OCI-LY1 (cell line): ENCODE data around the gene ZNF521.

ENCODE experiments used
- H2AFZ ChIP-seq: fragments of 200-600 bp; sonication (generic), shearing (Covaris generic); 2 replicates; pipeline ENCODE4 v1.6.0; 2014; ENCODE audit warnings: antibody characterized with exemption, mild to moderate bottlenecking, low read length
- H3F3A ChIP-seq: fragments of 200-600 bp; sonication (generic), shearing (Covaris generic); 2 replicates; pipeline ENCODE4 v1.6.0; 2014; ENCODE audit warnings: mild to moderate bottlenecking, antibody characterized with exemption, low read length, moderate library complexity; ENCODE audit not compliant: insufficient read depth
- H3K27ac ChIP-seq: fragments of 200-600 bp; sonication (generic); 2 replicates; pipeline ENCODE4 v1.5.1; 2014; ENCODE audit warnings: low read length, mixed run types, mild to moderate bottlenecking, low read depth; ENCODE audit not compliant: poor library complexity, severe bottlenecking
- H3K27me3 ChIP-seq: fragments of 200-600 bp; sonication (generic); 2 replicates; pipeline ENCODE4 v1.6.0; 2014; ENCODE audit warnings: antibody characterized with exemption, mild to moderate bottlenecking, low read length, moderate library complexity; ENCODE audit not compliant: insufficient read depth
- H3K36me3 ChIP-seq: fragments of 200-600 bp; sonication (generic); 2 replicates; pipeline ENCODE4 v1.6.1; 2014; ENCODE audit warnings: mild to moderate bottlenecking, antibody characterized with exemption, low read length, moderate library complexity, mixed read lengths; ENCODE audit not compliant: insufficient read depth
- H3K4me1 ChIP-seq: fragments of 200-600 bp; sonication (generic); 2 replicates; pipeline ENCODE4 v1.5.1; 2014; ENCODE audit warnings: mild to moderate bottlenecking, low read length, moderate library complexity; ENCODE audit not compliant: insufficient read depth, severe bottlenecking
- H3K4me2 ChIP-seq: fragments of 200-600 bp; sonication (generic), shearing (Covaris generic); 2 replicates; pipeline ENCODE4 v1.6.1; 2014; ENCODE audit warnings: low read length
- H3K4me3 ChIP-seq: fragments of 200-600 bp; sonication (generic); 2 replicates; pipeline ENCODE4 v1.5.1; 2014; ENCODE audit warnings: low read length, low read depth, mild to moderate bottlenecking, mixed read lengths; ENCODE audit not compliant: poor library complexity, severe bottlenecking
- H3K79me2 ChIP-seq: fragments of 200-600 bp; shearing (Covaris generic); 2 replicates; pipeline ENCODE4 v1.6.1; 2016; ENCODE audit warnings: mixed run types, low read length, mixed read lengths; ENCODE audit not compliant: insufficient read depth
- H3K9ac ChIP-seq: fragments of 200-600 bp; sonication (generic), shearing (Covaris generic); 2 replicates; pipeline ENCODE4 v1.6.1; 2014; ENCODE audit warnings: mild to moderate bottlenecking, low read length, mixed read lengths
- H3K9me2 ChIP-seq: fragments of 200-600 bp; sonication (generic), shearing (Covaris generic); 2 replicates; pipeline ENCODE4 v1.6.1; 2014; ENCODE audit warnings: low read depth, mild to moderate bottlenecking, low read length, mixed read lengths
- H3K9me3 ChIP-seq: fragments of 200-600 bp; shearing (Covaris generic); 2 replicates; pipeline ENCODE4 v1.6.1; 2014; ENCODE audit warnings: low read length, mixed read lengths
- H4K20me1 ChIP-seq: fragments of 200-600 bp; sonication (generic), shearing (Covaris generic); 2 replicates; pipeline ENCODE4 v1.6.0; 2016; ENCODE audit warnings: mild to moderate bottlenecking, low read length; ENCODE audit not compliant: insufficient read depth
- EZH2 ChIP-seq: fragments of 200-600 bp; sonication (generic), shearing (Covaris generic); IDR thresholded peaks from 2 replicates; pipeline ENCODE4 v1.8.0; 2017; ENCODE audit warnings: borderline replicate concordance, mixed run types, mild to moderate bottlenecking, antibody characterized with exemption, low read length, moderate library complexity, mixed read lengths
- TF ChIP-seq, protein P1 (sequence below): fragments of 200-600 bp; sonication (generic), shearing (Covaris generic); IDR thresholded peaks from 2 replicates; pipeline ENCODE4 v1.5.1; 2017; ENCODE audit warnings: mild to moderate bottlenecking, antibody characterized with exemption, low read length, moderate library complexity, mixed read lengths

ZNF521 gene

GRCh38 chr18:25186871-25187270 is 165.1 kb downstream of the ZNF521 start:
- Histone ChIP-seq H3F3A (no peaks in the 10 kb centered on the region), H3K9me3 (no peaks in the 10 kb centered on the region), H3K79me2 (no peaks in the 10 kb centered on the region), H3K9ac (no peak overlapping the region), H2AFZ (no peak overlapping the region), H3K36me3 (no peaks in the 10 kb centered on the region), H3K4me1 (no peaks in the 10 kb centered on the region), H3K27ac (no peak overlapping the region), H3K9me2 (no peaks in the 10 kb centered on the region), H3K4me3 (no peak overlapping the region), H3K4me2 (no peak overlapping the region), H3K27me3 (no peaks in the 10 kb centered on the region), H4K20me1 (no peaks in the 10 kb centered on the region)
- TF ChIP-seq EZH2 = no peak
- TF ChIP-seq, protein P1, sequence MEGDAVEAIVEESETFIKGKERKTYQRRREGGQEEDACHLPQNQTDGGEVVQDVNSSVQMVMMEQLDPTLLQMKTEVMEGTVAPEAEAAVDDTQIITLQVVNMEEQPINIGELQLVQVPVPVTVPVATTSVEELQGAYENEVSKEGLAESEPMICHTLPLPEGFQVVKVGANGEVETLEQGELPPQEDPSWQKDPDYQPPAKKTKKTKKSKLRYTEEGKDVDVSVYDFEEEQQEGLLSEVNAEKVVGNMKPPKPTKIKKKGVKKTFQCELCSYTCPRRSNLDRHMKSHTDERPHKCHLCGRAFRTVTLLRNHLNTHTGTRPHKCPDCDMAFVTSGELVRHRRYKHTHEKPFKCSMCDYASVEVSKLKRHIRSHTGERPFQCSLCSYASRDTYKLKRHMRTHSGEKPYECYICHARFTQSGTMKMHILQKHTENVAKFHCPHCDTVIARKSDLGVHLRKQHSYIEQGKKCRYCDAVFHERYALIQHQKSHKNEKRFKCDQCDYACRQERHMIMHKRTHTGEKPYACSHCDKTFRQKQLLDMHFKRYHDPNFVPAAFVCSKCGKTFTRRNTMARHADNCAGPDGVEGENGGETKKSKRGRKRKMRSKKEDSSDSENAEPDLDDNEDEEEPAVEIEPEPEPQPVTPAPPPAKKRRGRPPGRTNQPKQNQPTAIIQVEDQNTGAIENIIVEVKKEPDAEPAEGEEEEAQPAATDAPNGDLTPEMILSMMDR = no peak

DNA sequence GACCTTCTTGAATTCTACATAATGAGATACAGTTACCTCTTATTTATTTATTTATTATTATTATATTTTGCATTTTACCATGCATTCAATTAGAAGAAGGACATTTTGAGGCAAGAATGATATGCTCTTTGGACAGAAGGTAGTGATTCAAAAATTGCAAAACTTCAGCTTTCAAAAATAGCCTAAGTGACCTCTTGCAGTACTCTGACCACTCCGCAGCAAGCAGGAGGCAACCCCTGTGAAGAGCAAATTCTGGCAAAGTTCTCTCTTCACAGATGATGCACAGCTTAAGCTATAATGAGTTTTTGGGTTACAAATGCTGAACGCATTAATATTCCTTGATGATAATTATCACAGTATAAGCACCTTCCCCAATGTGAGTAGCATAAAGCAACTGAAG is 170.0 kb downstream of the ZNF521 start:
- Histone ChIP-seq H3K27me3 (no peaks in the 10 kb centered on the region), H3K79me2 (no peaks in the 10 kb centered on the region), H3K4me2 (no peak overlapping the region), H3K9me2 (no peaks in the 10 kb centered on the region), H3K27ac (no peak overlapping the region), H4K20me1 (no peaks in the 10 kb centered on the region), H3F3A (no peaks in the 10 kb centered on the region), H3K9me3 (no peaks in the 10 kb centered on the region), H2AFZ (no peak overlapping the region), H3K9ac (no peak overlapping the region), H3K36me3 (no peaks in the 10 kb centered on the region), H3K4me3 (no peak overlapping the region), H3K4me1 (no peaks in the 10 kb centered on the region)
- TF ChIP-seq EZH2 = no peak
- TF ChIP-seq, protein P1 = no peak

DNA sequence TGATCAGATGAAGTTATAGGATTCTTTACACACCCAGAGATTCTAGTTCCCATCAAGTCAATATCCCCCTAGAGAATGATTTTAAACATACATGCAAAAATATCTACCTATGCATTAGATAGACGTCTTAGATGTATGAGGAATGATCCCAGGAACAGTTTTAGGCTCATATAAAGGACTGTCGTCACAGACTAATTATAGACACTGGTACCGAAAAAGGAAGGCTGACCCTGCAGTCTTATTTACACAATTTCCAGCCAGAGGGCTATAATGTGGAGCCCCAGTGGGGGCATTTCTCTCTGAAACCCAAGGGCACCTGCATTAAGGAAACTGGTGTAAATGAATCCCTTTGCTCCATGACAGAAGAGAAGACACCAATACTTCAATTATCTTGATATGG is 170.4 kb downstream of the ZNF521 start:
- no peak overlapping the region for H2AFZ ChIP-seq
- no peak overlapping the region for H3K4me2 ChIP-seq
- no peak overlapping the region for H3K4me3 ChIP-seq
- no peaks in the 10 kb centered on the region for H3F3A ChIP-seq
- H3K9me3 ChIP-seq = no peaks in the 10 kb centered on the region
- H3K79me2 ChIP-seq = no peaks in the 10 kb centered on the region
- no peaks in the 10 kb centered on the region for H4K20me1 ChIP-seq
- no peak overlapping the region for H3K9ac ChIP-seq
- H3K9me2 ChIP-seq = no peaks in the 10 kb centered on the region
- H3K27me3 ChIP-seq = no peaks in the 10 kb centered on the region
- no peaks in the 10 kb centered on the region for H3K36me3 ChIP-seq
- no peaks in the 10 kb centered on the region for H3K4me1 ChIP-seq
- no peak for TF ChIP-seq EZH2
- TF ChIP-seq, protein P1 = no peak
- no peak overlapping the region for H3K27ac ChIP-seq
